Endothelial cell (in vitro differentiated cells): ENCODE results near the gene ZKSCAN5. TPM values are rescaled to one million over a fixed set of nuclear protein-coding genes. Genes with fewer than 3 reads are reported as not detected.
"Not testable (repeated sequence)": the region's sequence is repeated elsewhere in the genome, so short reads cannot be mapped to it uniquely, and the experiment has no call there.

Source experiments
- DNase-seq: peaks from one replicate; pipeline ENCODE4 v3.0.0; 2021; ENCODE audit warnings: low spot score
- H3K27ac Mint-ChIP-seq: one replicate; pipeline ENCODE4 v1.8.0; 2021; ENCODE audit warnings: mixed read lengths, inconsistent platforms; ENCODE audit not compliant: unreplicated experiment
- H3K27me3 Mint-ChIP-seq: one replicate; pipeline ENCODE4 v1.8.0; 2021; ENCODE audit warnings: mild to moderate bottlenecking, moderate library complexity, mixed read lengths, inconsistent platforms; ENCODE audit not compliant: unreplicated experiment
- H3K36me3 Mint-ChIP-seq: one replicate; pipeline ENCODE4 v1.8.0; 2021; ENCODE audit warnings: mild to moderate bottlenecking, low read depth, mixed read lengths, inconsistent platforms; ENCODE audit not compliant: unreplicated experiment
- H3K4me1 Mint-ChIP-seq: one replicate; pipeline ENCODE4 v1.8.0; 2021; ENCODE audit warnings: mild to moderate bottlenecking, mixed read lengths, inconsistent platforms; ENCODE audit not compliant: unreplicated experiment
- H3K4me3 Mint-ChIP-seq: one replicate; pipeline ENCODE4 v1.8.0; 2021; ENCODE audit warnings: mild to moderate bottlenecking, mixed read lengths, inconsistent platforms; ENCODE audit not compliant: unreplicated experiment
- H3K9me3 Mint-ChIP-seq: one replicate; pipeline ENCODE4 v1.8.0; 2021; ENCODE audit warnings: mixed read lengths, inconsistent platforms; ENCODE audit not compliant: unreplicated experiment
- total RNA-seq: library from RNA; stranded (reverse); fragmentation: NEBNext Ultra II Directional; extraction: Animal tissue kit (Norgen Biotek cat#: 25700); gene quantifications from one replicate; pipeline ENCODE4 v1.2.1, GENCODE V29; 2021; ENCODE audit not compliant: unreplicated experiment
- TF ChIP-seq, protein P1 (sequence below): fragments of 200-600 bp; sonication (generic); IDR thresholded peaks from one replicate; pipeline ENCODE4 v1.5.0; 2021; ENCODE audit warnings: antibody characterized with exemption; ENCODE audit not compliant: unreplicated experiment

Gene ZKSCAN5
- total RNA-seq, 1 donor from 2014 or later: 17.8 TPM

DNA sequence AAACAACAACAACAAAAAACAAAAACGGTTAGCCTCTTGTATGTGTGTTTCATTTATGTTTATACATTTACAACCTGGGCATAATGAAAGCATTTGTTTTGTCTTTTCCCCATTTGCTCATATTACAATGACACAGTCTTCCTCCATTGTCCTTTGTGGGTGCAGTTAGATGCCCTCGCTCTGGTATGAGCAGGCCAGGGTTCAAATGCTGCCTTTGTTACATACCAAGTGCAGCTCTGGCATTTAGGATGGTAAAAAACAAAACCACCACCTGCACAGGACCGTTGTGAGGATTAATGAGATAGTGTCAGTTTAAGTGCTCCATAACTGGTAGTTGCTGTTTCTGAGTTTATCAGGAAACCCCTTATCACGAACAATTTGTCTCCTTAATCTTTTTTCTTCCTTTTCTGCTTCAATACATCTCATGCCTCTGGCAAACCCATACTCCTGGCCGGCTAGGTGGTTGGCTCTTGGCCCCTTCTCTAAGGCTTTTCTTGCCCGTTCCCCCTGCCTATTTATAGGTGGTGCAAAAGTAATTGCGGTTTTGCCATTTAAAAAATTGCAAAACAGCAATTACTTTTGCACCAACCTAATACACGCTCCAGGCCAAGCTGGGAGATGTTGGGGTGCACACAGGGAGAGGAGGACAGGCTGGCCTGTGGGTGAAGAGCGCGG, 75.0 kb downstream of the ZKSCAN5 start:
- peaks cover 8% of the 10 kb centered on the region for H3K4me1 Mint-ChIP-seq
- no peaks in the 10 kb centered on the region for H3K9me3 Mint-ChIP-seq
- TF ChIP-seq, protein P1, sequence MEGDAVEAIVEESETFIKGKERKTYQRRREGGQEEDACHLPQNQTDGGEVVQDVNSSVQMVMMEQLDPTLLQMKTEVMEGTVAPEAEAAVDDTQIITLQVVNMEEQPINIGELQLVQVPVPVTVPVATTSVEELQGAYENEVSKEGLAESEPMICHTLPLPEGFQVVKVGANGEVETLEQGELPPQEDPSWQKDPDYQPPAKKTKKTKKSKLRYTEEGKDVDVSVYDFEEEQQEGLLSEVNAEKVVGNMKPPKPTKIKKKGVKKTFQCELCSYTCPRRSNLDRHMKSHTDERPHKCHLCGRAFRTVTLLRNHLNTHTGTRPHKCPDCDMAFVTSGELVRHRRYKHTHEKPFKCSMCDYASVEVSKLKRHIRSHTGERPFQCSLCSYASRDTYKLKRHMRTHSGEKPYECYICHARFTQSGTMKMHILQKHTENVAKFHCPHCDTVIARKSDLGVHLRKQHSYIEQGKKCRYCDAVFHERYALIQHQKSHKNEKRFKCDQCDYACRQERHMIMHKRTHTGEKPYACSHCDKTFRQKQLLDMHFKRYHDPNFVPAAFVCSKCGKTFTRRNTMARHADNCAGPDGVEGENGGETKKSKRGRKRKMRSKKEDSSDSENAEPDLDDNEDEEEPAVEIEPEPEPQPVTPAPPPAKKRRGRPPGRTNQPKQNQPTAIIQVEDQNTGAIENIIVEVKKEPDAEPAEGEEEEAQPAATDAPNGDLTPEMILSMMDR: no peak
- DNase-seq: no peak
- no peaks in the 10 kb centered on the region for H3K36me3 Mint-ChIP-seq
- H3K27ac Mint-ChIP-seq: no peak overlapping the region
- no peaks in the 10 kb centered on the region for H3K27me3 Mint-ChIP-seq
- no peak overlapping the region for H3K4me3 Mint-ChIP-seq

DNA sequence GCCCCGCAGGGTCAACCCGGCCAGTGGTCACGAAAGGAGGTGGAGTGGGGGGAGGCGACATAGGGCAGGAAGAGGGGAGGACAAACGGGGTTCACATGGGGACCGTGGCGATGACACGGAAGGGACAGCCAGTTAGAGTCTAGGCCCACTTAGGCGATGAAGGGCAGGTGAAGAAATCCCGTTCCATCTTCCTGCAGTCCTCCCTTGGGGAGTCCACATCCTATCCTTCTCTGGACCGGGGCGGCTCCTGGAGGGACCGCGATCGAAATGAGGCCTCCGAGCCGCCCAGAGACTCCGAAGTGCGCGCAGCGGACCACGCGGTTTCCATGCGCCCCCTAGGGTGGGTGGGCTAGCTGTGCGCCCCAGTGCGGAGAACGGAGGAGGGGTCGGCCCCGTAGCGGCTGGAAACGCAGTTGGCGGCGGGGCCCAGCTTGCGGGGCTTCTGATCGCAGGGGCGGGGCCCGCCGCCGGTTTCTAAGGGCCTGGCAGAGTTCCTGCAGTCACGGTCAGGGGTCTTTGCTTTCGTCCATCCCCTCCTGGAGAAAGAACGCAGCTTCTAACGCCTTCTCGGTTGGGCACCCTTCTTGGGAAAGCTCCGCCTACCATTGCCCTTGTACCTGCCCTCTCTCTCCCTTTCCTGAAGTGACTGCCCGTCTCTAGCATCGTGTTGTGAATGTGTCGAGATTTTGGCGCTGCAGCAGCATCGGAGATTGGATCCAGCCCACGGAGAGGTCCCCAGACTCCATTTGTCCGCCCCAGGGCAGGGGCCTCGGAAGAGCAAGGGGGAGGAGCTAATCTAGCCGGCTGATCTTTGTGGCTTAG, 75.7 kb downstream of the ZKSCAN5 start:
- DNase-seq: peak; percentile 79
- Mint-ChIP-seq H3K27ac (no peak overlapping the region), H3K36me3 (no peaks in the 10 kb centered on the region), H3K4me3 (peak overlapping the region; percentile 95), H3K4me1 (peaks cover 8% of the 10 kb centered on the region), H3K9me3 (no peaks in the 10 kb centered on the region), H3K27me3 (peaks cover 4% of the 10 kb centered on the region)
- TF ChIP-seq, protein P1: peak; percentile 65

DNA sequence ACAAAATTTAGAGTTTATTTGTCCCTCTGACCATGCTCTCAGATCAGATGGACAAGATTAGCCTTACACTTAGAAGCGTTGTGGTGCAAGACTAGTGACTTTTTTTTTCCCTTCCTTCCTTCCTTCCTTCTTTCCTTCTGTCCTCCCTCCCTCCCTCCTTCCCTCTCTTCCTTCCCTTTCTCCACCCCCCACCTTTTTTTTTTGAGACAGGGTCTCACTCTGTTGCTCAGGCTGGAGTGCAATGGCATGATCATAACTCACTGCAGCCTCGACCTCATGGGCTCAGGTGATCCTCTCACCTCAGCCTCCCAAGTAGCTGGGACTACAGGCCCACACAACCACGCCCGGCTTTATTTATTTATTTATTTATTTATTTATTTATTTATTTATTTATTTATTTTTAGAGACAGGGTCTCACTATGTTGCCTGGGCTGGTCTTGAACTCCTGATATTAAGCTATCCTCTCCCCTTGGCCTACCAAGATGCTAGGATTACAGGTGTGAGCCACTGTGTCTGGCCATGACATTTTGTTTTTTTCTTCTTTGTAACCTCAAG, 76.4 kb downstream of the ZKSCAN5 start:
- not testable (repeated sequence) for H3K27me3 Mint-ChIP-seq, H3K9me3 Mint-ChIP-seq, DNase-seq, H3K36me3 Mint-ChIP-seq, H3K27ac Mint-ChIP-seq, H3K4me1 Mint-ChIP-seq
- H3K4me3 Mint-ChIP-seq: peak overlapping the region; percentile 95

Other genes starting within 250 kb of the ZKSCAN5 start
- not detected for gene MYH16, start 231.8 kb upstream of the ZKSCAN5 start, total RNA-seq
- gene ARPC1A, start 178.8 kb upstream of the ZKSCAN5 start, total RNA-seq: 196 TPM
- gene ARPC1B, start 129.9 kb upstream of the ZKSCAN5 start, total RNA-seq: 124 TPM
- 107 TPM for gene PDAP1, start 96.1 kb upstream of the ZKSCAN5 start, total RNA-seq
- gene BUD31, start 95.7 kb upstream of the ZKSCAN5 start, total RNA-seq: 73.4 TPM
- gene PTCD1, start 65.9 kb upstream of the ZKSCAN5 start, total RNA-seq: 7.1 TPM
- gene CPSF4, start 65.7 kb upstream of the ZKSCAN5 start, total RNA-seq: 40.5 TPM
- gene ATP5MF, start 38.5 kb upstream of the ZKSCAN5 start, total RNA-seq: 281 TPM
- gene ZNF789, start 31.8 kb upstream of the ZKSCAN5 start, total RNA-seq: 17.1 TPM
- gene ZNF394, start 4.4 kb upstream of the ZKSCAN5 start, total RNA-seq: 24.6 TPM
- 6.8 TPM for gene FAM200A, start 47.5 kb downstream of the ZKSCAN5 start, total RNA-seq
- 36.3 TPM for gene ZNF655, start 54.0 kb downstream of the ZKSCAN5 start, total RNA-seq
- gene TMEM225B, start 93.6 kb downstream of the ZKSCAN5 start, total RNA-seq: 0.46 TPM
- gene ZSCAN25, start 112.3 kb downstream of the ZKSCAN5 start, total RNA-seq: 23.8 TPM
- gene CYP3A5, start 175.3 kb downstream of the ZKSCAN5 start, total RNA-seq: 0.69 TPM
- 0.18 TPM for gene CYP3A7, start 230.5 kb downstream of the ZKSCAN5 start, total RNA-seq